CD14-positive monocyte (primary cell): Measurements from ENCODE around the gene SH3RF3. TPM values are rescaled to one million over a fixed set of nuclear protein-coding genes. Genes with fewer than 3 reads are reported as not detected.

Experiments used
- DNase-seq, 3 donors: peaks; one replicate each; pipeline ENCODE4 v3.0.0-alpha.2; 2011 to 2022
- H2AFZ ChIP-seq: 2 replicates; pipeline ENCODE4 v1.6.0; 2012; ENCODE audit warnings: mild to moderate bottlenecking, low read depth, low read length, inconsistent platforms; ENCODE audit not compliant: insufficient read depth, poor library complexity, severe bottlenecking
- H3K27ac ChIP-seq, 2 donors: 1 replicate in 1 of 2; 2 replicates in 1 of 2; pipeline ENCODE4 v1.5.1; 2012 to 2013; ENCODE audit warnings: low read length in 2 of 2, control low read depth in 1 of 2, inconsistent platforms in 1 of 2, low read depth in 1 of 2, mild to moderate bottlenecking in 1 of 2
- H3K27me3 ChIP-seq, 2 donors: one replicate each; pipeline versions ENCODE4 v1.6.0 to v1.6.1; 2011 to 2013; ENCODE audit warnings: low read length in 2 of 2; ENCODE audit not compliant: control insufficient read depth in 2 of 2, insufficient read depth in 2 of 2
- H3K36me3 ChIP-seq, 2 donors: replicated peaks in 1 of 2; 1 replicate in 1 of 2; 2 replicates in 1 of 2; pipeline versions ENCODE4 v1.5.1 to v1.6.1; 2012 to 2013; ENCODE audit warnings: low read length in 2 of 2, control low read depth in 1 of 2, inconsistent platforms in 1 of 2, mild to moderate bottlenecking in 1 of 2; ENCODE audit not compliant: insufficient read depth in 2 of 2, control insufficient read depth in 1 of 2
- H3K4me1 ChIP-seq, 2 donors: 1 replicate in 1 of 2; 2 replicates in 1 of 2; pipeline versions ENCODE4 v1.5.1 to v1.6.1; 2012 to 2013; ENCODE audit warnings: low read length in 2 of 2, control low read depth in 1 of 2, inconsistent platforms in 1 of 2, mild to moderate bottlenecking in 1 of 2, moderate library complexity in 1 of 2; ENCODE audit not compliant: insufficient read depth in 2 of 2, control insufficient read depth in 1 of 2
- H3K4me2 ChIP-seq: replicated peaks from 2 replicates; pipeline ENCODE3; 2012; ENCODE audit warnings: low read length, moderate library complexity, mild to moderate bottlenecking; ENCODE audit not compliant: poor library complexity, severe bottlenecking; ENCODE audit errors: extremely low read depth
- H3K4me3 ChIP-seq, 3 experiments: fragments of 200-600 bp in 1 of 3; sonication (generic) in 1 of 3; replicated peaks in 1 of 3; 1 replicate in 2 of 3; 2 replicates in 1 of 3; pipeline ENCODE4 v1.5.1; 2011 to 2013; ENCODE audit warnings: low read length in 3 of 3, mild to moderate bottlenecking in 3 of 3, control low read depth in 2 of 3, low read depth in 2 of 3, inconsistent platforms in 1 of 3, moderate library complexity in 1 of 3
- H3K79me2 ChIP-seq: 2 replicates; pipeline ENCODE4 v1.6.0; 2012; ENCODE audit warnings: mild to moderate bottlenecking, control low read depth, inconsistent platforms, low read length, moderate library complexity; ENCODE audit not compliant: insufficient read depth
- H3K9ac ChIP-seq: 2 replicates; pipeline ENCODE4 v1.6.0; 2017; ENCODE audit warnings: low read length, mild to moderate bottlenecking; ENCODE audit not compliant: insufficient read depth, poor library complexity, severe bottlenecking
- H3K9me3 ChIP-seq, 2 donors: replicated peaks in 1 of 2; 1 replicate in 1 of 2; 2 replicates in 1 of 2; pipeline versions ENCODE4 v1.5.1 to v1.6.1; 2012 to 2013; ENCODE audit warnings: low read length in 2 of 2, control low read depth in 1 of 2; ENCODE audit not compliant: control insufficient read depth in 1 of 2, insufficient read depth in 1 of 2
- H4K20me1 ChIP-seq: 2 replicates; pipeline ENCODE4 v1.6.0; 2012; ENCODE audit warnings: mild to moderate bottlenecking, low read length, control low read depth, moderate library complexity; ENCODE audit not compliant: insufficient read depth
- H3K27ac Mint-ChIP-seq, 7 donors: one replicate each; pipeline ENCODE4 v1.8.0; 2020; ENCODE audit warnings: mild to moderate bottlenecking in 7 of 7, mixed read lengths in 7 of 7, moderate library complexity in 6 of 7, inconsistent platforms in 2 of 7
- H3K27me3 Mint-ChIP-seq, 3 donors: one replicate each; pipeline ENCODE4 v1.8.0; 2021 to 2022; ENCODE audit warnings: low read depth in 3 of 3, mild to moderate bottlenecking in 3 of 3, mixed read lengths in 3 of 3, moderate library complexity in 3 of 3, inconsistent platforms in 1 of 3
- H3K36me3 Mint-ChIP-seq, 2 donors: one replicate each; pipeline ENCODE4 v1.8.0; 2020; ENCODE audit warnings: mixed read lengths in 2 of 2, inconsistent platforms in 1 of 2, mild to moderate bottlenecking in 1 of 2
- H3K4me1 Mint-ChIP-seq: one replicate; pipeline ENCODE4 v1.8.0; 2020; ENCODE audit warnings: mild to moderate bottlenecking, mixed read lengths
- H3K4me3 Mint-ChIP-seq, 2 donors: one replicate each; pipeline ENCODE4 v1.8.0; 2020; ENCODE audit warnings: mild to moderate bottlenecking in 2 of 2, mixed read lengths in 2 of 2, moderate library complexity in 1 of 2
- H3K9me3 Mint-ChIP-seq, 7 donors: one replicate each; pipeline ENCODE4 v1.8.0; 2020 to 2022; ENCODE audit warnings: mixed read lengths in 7 of 7, mild to moderate bottlenecking in 6 of 7, moderate library complexity in 6 of 7, inconsistent platforms in 2 of 7
- CTCF ChIP-seq: fragments of 200-600 bp; IDR thresholded peaks from one replicate; pipeline ENCODE4 v1.8.0; 2022; ENCODE audit warnings: antibody characterized with exemption, mild to moderate bottlenecking
- WGBS: methylation state at CpG from one replicate; pipeline ENCODE4 v1.1.5; 2013; ENCODE audit warnings: missing lambda C conversion rate; ENCODE audit not compliant: insufficient coverage; 5-methylcytosine and 5-hydroxymethylcytosine counted together
- intact Hi-C, 2 donors: fragments of 100-400 bp; cut with micrococcal nuclease; formaldehyde crosslinking; loops; one replicate each; pipeline versions ENCODE4 v1.15.0 to v1.15.1; 2023
- polyA plus RNA-seq, 3 donors: library from polyadenylated mRNA; depleted of rRNA in 1 of 3; unstranded in 2 of 3; stranded (reverse) in 1 of 3; fragments of 300-500 nt in 2 of 3; fragments of >200 nt in 1 of 3; fragmentation: Illumina TruSeq in 2 of 3; gene quantifications; 1 replicate in 2 of 3; 2 replicates in 1 of 3; pipeline ENCODE4 v1.2.3, GENCODE V29; 2012 to 2021

SH3RF3 gene
- polyA plus RNA-seq, 3 donors: 0.25 to 0.75 (median 0.34) TPM

- 96% methylated on average over 19 of the region's 19 CpGs for WGBS
- no peak overlapping the region for H3K27ac ChIP-seq
Measured at GRCh38 chr2:109411640-109412325, 282.8 kb downstream of the SH3RF3 start.

GRCh38 chr2:109415581-109416013, 286.6 kb downstream of the SH3RF3 start:
- TF ChIP-seq CTCF: no peak
- H3K9me3 ChIP-seq: no peaks in the 10 kb centered on the region
- no peak overlapping the region for H3K4me2 ChIP-seq
- no peaks in the 10 kb centered on the region for H3K36me3 Mint-ChIP-seq
- 95% methylated on average over 5 of the region's 7 CpGs for WGBS
- H3K27me3 Mint-ChIP-seq: peaks cover 0 to 2% (median 1%) of the 10 kb centered on the region in 3 donors
- H3K9ac ChIP-seq: no peak overlapping the region
- no peaks in the 10 kb centered on the region for H3K4me1 Mint-ChIP-seq
- no peak overlapping the region for H3K27ac Mint-ChIP-seq
- no peaks in the 10 kb centered on the region for H3K27me3 ChIP-seq
- no peak overlapping the region for H3K27ac ChIP-seq
- no peaks in the 10 kb centered on the region for H3K36me3 ChIP-seq
- no peak overlapping the region for H3K4me3 Mint-ChIP-seq
- no peaks in the 10 kb centered on the region for H4K20me1 ChIP-seq
- intact Hi-C loops: no loop called here
- no peaks in the 10 kb centered on the region for H3K4me1 ChIP-seq
- no peak overlapping the region for H3K4me3 ChIP-seq
- no peaks in the 10 kb centered on the region for H3K79me2 ChIP-seq
- DNase-seq: no peak
- H3K9me3 Mint-ChIP-seq: no peaks in the 10 kb centered on the region
- no peak overlapping the region for H2AFZ ChIP-seq

More at GRCh38 chr2:109411640-109412325, 282.8 kb downstream of the SH3RF3 start:
- H3K4me1 Mint-ChIP-seq: no peaks in the 10 kb centered on the region
- Histone ChIP-seq H3K4me3 (no peak overlapping the region), H3K4me1 (no peaks in the 10 kb centered on the region), H3K36me3 (no peaks in the 10 kb centered on the region), H3K27me3 (no peaks in the 10 kb centered on the region), H4K20me1 (no peaks in the 10 kb centered on the region), H3K4me2 (no peak overlapping the region), H3K9me3 (no peaks in the 10 kb centered on the region), H3K9ac (no peak overlapping the region), H2AFZ (no peak overlapping the region), H3K79me2 (no peaks in the 10 kb centered on the region)
- no peaks in the 10 kb centered on the region for H3K36me3 Mint-ChIP-seq
- no peak overlapping the region for H3K4me3 Mint-ChIP-seq
- no peak for TF ChIP-seq CTCF
- no peak for DNase-seq
- H3K9me3 Mint-ChIP-seq: no peaks in the 10 kb centered on the region
- H3K27me3 Mint-ChIP-seq: peaks cover 0 to 3% (median 1%) of the 10 kb centered on the region in 3 donors
- intact Hi-C loops: no loop called here
- H3K27ac Mint-ChIP-seq: peak overlapping the region in 1 of 7 donors; percentile 73
